Measurements from ENCODE around the gene GRSF1. TPM values are rescaled to one million over a fixed set of nuclear protein-coding genes. Genes with fewer than 3 reads are reported as not detected.

The GRSF1 gene
- total RNA-seq, 4 donors from 2014 or later = 121 to 158 (median 140) TPM

DNA sequence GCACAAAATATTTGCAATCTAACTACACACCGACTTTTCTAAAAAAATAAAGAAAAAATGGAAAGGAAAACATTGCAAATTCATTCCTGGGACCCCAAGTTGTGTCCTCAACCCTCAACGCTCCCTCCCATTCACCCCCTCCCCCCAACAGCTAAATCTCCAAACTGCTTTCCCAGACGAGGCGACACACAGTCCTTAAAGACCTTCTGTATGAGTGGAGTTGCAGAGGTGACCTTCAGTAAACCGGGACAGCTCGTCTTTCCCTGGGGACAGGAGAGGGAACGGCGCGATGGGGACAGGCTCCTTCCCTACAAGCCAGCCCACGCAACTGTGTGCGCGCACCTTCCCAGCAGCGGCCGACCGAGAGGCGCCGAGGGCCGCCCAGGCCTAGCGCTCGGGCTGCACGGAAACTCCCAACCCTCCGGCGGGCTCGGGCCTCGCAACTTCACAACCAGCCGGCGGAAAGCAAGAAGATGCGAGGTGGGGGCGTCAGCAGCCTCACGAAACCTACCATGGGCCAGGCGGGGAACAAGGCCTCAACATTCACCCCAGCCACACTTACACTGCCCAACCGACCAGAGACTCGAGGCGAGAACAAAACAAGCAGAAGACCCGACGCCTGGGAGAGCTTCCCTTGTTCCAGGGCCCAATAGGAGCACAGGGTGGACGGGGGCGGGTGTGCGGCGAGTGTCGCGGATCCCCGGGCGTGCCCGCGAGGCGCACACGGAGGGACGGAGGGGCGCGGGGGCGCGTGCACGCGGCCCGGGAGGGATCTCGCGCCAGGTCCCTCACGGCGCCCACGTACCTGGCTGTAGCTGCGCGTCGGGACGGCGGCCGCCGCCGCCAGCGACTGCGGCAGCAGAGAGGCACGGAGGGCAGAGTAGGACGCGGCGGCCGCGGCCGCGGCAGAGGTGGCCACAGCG, 763 bp downstream of the GRSF1 start:
- Histone ChIP-seq H3K4me3 (peak overlapping the region; percentile 68 to 96 (median 78)), H3K27me3 (no peaks in the 10 kb centered on the region), H3K36me3 (peaks cover 0 to 11% of the 10 kb centered on the region in 2 donors), H3K27ac (peak overlapping the region; percentile 86 to 98 (median 92)), H3K9me3 (no peaks in the 10 kb centered on the region), H3K4me1 (peaks cover 27 to 29% of the 10 kb centered on the region in 2 donors)
- in situ Hi-C loops (cut with MboI; ENCODE audit: low sequenced_read_pairs in 4 of 4) = no loop called here
- intact Hi-C loops (cut with DNase I; ENCODE audit: low total_unique reads) = loop anchor here (1.0 to 5.0 kb wide), 3 partner anchors 64 to 150 kb away; partner anchors contain the start of gene UTP3
- peak; percentile 35 to 73 for DNase-seq
- peak; percentile 70 to 71 for ATAC-seq
- no peak for TF ChIP-seq POLR2A (IDR thresholded peaks at IDR 0.05)

DNA sequence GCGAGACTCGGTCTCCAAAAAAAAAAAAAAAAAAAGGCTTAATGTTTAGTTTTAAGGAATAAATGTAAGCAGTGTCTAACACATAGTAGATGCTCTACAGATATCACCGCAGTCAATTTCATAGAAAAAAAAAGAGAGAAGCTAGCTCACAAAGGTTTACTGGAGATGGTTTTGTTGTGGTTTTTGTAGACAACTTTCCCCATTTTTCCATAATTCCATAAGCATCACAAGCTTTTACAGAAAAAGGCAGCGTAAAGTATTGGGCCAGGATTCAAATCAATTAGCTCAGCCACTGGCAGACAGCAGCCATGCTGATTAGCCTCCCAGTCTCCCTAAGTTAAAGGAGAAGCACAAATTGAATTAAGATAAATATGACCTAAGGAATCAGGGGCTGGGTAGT, 1.5 kb downstream of the GRSF1 start:
- H3K4me3 ChIP-seq = peak overlapping the region; percentile 68 to 96 (median 78)
- intact Hi-C loops (cut with DNase I; ENCODE audit: low total_unique reads) (loop anchor here (2.0 to 5.0 kb wide), 2 partner anchors 131 to 149 kb away; partner anchors contain the start of gene UTP3), in situ Hi-C loops (cut with MboI; ENCODE audit: low sequenced_read_pairs in 4 of 4) (no loop called here)
- no peak for ATAC-seq
- H3K4me1 ChIP-seq = peaks cover 29% of the 10 kb centered on the region in 2 donors
- no peak for TF ChIP-seq POLR2A (IDR thresholded peaks at IDR 0.05)
- TF ChIP-seq, protein P1, sequence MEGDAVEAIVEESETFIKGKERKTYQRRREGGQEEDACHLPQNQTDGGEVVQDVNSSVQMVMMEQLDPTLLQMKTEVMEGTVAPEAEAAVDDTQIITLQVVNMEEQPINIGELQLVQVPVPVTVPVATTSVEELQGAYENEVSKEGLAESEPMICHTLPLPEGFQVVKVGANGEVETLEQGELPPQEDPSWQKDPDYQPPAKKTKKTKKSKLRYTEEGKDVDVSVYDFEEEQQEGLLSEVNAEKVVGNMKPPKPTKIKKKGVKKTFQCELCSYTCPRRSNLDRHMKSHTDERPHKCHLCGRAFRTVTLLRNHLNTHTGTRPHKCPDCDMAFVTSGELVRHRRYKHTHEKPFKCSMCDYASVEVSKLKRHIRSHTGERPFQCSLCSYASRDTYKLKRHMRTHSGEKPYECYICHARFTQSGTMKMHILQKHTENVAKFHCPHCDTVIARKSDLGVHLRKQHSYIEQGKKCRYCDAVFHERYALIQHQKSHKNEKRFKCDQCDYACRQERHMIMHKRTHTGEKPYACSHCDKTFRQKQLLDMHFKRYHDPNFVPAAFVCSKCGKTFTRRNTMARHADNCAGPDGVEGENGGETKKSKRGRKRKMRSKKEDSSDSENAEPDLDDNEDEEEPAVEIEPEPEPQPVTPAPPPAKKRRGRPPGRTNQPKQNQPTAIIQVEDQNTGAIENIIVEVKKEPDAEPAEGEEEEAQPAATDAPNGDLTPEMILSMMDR (IDR thresholded peaks at IDR 0.05 in 4 of 5, conservative IDR thresholded peaks at IDR 0.05 in 1 of 5) = no peak
- peaks cover 0 to 17% of the 10 kb centered on the region in 2 donors for H3K36me3 ChIP-seq
- DNase-seq = no peak
- no peaks in the 10 kb centered on the region for H3K27me3 ChIP-seq
- H3K9me3 ChIP-seq = no peaks in the 10 kb centered on the region
- peak overlapping the region; percentile 86 to 98 (median 92) for H3K27ac ChIP-seq

DNA sequence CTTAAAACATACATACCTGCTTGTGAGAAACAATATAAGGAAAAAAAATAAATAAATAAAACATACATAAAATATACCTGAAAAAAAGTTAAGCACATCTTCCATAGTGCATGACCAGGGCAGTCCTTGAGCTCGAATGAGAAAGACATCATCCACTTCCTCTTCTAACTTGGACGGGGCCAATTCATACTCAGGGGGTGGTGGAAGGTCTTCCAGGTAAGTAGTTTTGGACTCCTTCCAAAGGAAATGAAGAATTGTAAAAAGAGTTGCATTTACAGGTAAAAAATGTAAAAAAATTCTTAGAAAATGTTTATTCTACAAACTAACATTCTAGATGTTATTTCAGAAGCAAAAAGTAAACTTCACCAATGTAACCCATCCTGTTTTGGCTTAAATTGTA, 3.6 kb downstream of the GRSF1 start:
- TF ChIP-seq, protein P1 (IDR thresholded peaks at IDR 0.05 in 4 of 5, conservative IDR thresholded peaks at IDR 0.05 in 1 of 5) = no peak
- no peak for TF ChIP-seq POLR2A (IDR thresholded peaks at IDR 0.05)
- Histone ChIP-seq H3K27ac (peak overlapping the region in 1 of 4 donors; percentile 94), H3K36me3 (peaks cover 0 to 38% of the 10 kb centered on the region in 2 donors), H3K4me3 (no peak overlapping the region), H3K4me1 (peaks cover 29% of the 10 kb centered on the region in 2 donors), H3K27me3 (no peaks in the 10 kb centered on the region), H3K9me3 (no peaks in the 10 kb centered on the region)
- in situ Hi-C loops (cut with MboI; ENCODE audit: low sequenced_read_pairs in 4 of 4) (no loop called here), intact Hi-C loops (cut with DNase I; ENCODE audit: low total_unique reads) (loop anchor here (5.0 kb wide), 1 partner anchor 129 kb away; no protein-coding TSS in a partner anchor)
- DNase-seq (no peak), ATAC-seq (no peak)

DNA sequence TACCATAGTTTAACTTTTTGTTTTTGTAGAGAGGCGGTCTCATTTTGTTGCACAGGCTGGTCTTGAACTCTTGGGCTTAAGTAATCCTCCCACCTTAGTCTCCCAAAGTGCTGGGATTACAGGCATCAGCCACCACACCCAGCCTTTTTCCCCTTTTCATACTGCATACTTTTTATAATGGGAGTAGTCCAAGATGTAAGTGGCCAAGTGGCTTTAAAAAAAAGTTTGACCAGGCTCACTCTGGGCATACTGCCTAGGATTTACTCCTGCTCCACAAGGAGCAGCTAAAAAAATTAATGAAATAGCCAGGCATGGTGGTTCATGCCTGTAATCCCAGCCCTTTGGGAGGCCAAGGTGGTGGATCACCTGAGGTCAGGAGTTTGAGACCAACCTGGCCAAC, 6.0 kb downstream of the GRSF1 start:
- H3K4me1 ChIP-seq = peaks cover 33 to 41% of the 10 kb centered on the region in 2 donors
- in situ Hi-C loops (cut with MboI; ENCODE audit: low sequenced_read_pairs in 4 of 4) (no loop called here), intact Hi-C loops (cut with DNase I; ENCODE audit: low total_unique reads) (no loop called here)
- H3K27me3 ChIP-seq = no peaks in the 10 kb centered on the region
- DNase-seq (no peak), ATAC-seq (no peak)
- H3K9me3 ChIP-seq = no peaks in the 10 kb centered on the region
- H3K27ac ChIP-seq = peak overlapping the region in 1 of 4 donors; percentile 1
- H3K36me3 ChIP-seq = peaks cover 0 to 50% of the 10 kb centered on the region in 2 donors
- TF ChIP-seq, protein P1 (IDR thresholded peaks at IDR 0.05 in 4 of 5, conservative IDR thresholded peaks at IDR 0.05 in 1 of 5) = no peak
- TF ChIP-seq POLR2A (IDR thresholded peaks at IDR 0.05) = no peak
- no peak overlapping the region for H3K4me3 ChIP-seq

DNA sequence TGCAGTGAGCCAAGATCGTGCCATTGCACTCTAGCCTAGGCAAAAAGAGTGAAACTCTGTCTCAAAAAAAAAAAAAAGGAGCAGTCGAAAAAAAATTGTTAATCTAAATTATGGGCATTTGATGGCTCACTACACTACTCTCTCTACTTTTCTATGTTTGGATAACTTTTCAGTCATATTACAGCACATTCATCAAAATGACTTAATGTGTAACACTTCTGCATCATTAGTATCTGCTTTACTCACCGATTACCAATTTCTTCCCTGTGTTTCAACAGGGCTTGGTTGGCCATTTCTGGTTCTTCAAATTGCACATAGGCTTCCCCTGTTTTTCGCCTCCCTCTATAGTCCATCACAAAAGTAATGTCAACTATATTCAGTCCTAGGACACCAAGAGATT, 8.4 kb downstream of the GRSF1 start:
- intact Hi-C loops (cut with DNase I; ENCODE audit: low total_unique reads) = no loop called here

More for the DNA sequence above, 8.4 kb downstream of the GRSF1 start:
- TF ChIP-seq, protein P1 (IDR thresholded peaks at IDR 0.05 in 4 of 5, conservative IDR thresholded peaks at IDR 0.05 in 1 of 5) = no peak
- TF ChIP-seq POLR2A (IDR thresholded peaks at IDR 0.05) = no peak
- H3K27ac ChIP-seq = peak overlapping the region in 1 of 4 donors; percentile 75
- ATAC-seq = no peak
- H3K9me3 ChIP-seq = no peaks in the 10 kb centered on the region
- H3K4me3 ChIP-seq = no peak overlapping the region
- in situ Hi-C loops (cut with MboI; ENCODE audit: low sequenced_read_pairs in 4 of 4) = no loop called here
- H3K4me1 ChIP-seq = peaks cover 12 to 27% of the 10 kb centered on the region in 2 donors
- no peaks in the 10 kb centered on the region for H3K27me3 ChIP-seq
- peaks cover 0 to 68% of the 10 kb centered on the region in 2 donors for H3K36me3 ChIP-seq
- DNase-seq = no peak
